ENCODE data around the gene UQCRC2.

Gene UQCRC2

DNA sequence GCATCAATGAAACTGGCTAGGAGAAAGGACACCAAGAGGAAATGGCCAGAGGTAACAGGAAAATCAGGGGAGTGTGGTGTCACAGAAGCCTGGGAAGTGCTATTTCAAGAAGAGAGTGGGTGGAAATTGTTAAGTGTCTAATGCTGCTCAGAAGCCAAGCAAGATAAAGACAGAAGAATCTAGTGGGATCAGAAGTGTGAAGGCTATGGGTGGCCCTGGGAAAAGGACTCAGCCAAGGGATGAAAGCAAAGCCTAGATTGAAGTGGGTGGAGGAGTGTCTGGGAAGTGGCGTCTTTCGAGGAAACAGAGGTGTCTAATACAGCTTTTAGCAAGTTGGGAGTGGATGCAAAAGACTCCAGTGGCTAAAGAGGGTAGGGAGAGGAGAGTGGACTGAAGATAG lies 34.3 kb downstream of the UQCRC2 start:
- ChIA-PET POLR2A (no interaction called here), CTCF (interaction anchor here (7.8 kb wide), 1 partner anchor 91 kb away, joined by 71 read pairs; no protein-coding TSS in a partner anchor)
- no peak for DNase-seq (ENCODE audit: extremely low spot score)
- TF ChIP-seq CTCF (IDR thresholded peaks at IDR 0.05; ENCODE audit: control extremely low read depth, extremely low read depth, low read depth, missing control alignments): no peak

DNA sequence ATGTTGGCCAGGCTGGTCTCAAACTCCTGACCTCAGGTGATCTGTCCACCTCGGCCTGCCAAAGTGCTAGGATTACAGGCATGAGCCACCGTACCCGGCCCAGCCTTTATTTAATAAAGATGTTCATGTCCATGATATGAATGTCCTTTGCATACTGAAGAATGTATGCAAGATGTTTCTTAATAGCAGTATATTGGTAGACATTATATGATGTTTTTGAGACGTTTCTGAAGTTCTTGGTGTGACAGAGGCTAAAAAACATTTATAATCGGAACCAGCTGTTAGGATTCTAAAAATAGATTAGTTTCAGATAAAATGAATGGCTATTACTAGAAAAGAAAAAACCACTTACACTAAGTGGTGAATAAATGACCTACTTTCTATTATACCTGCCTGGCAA lies 36.0 kb downstream of the UQCRC2 start:
- ChIA-PET POLR2A (no interaction called here), CTCF (interaction anchor here (1.4 to 7.8 kb wide), 6 partner anchors 9 to 90 kb away, joined by 3 to 71 read pairs (median 14); no protein-coding TSS in a partner anchor)
- TF ChIP-seq CTCF (IDR thresholded peaks at IDR 0.05; ENCODE audit: control extremely low read depth, extremely low read depth, low read depth, missing control alignments): no peak
- no peak for DNase-seq (ENCODE audit: extremely low spot score)

- POLR2A ChIA-PET: no interaction called here
- CTCF ChIA-PET: interaction anchor here (1.4 to 7.8 kb wide), 9 partner anchors 9 to 332 kb away, joined by 3 to 71 read pairs (median 6); no protein-coding TSS in a partner anchor
- TF ChIP-seq CTCF (IDR thresholded peaks at IDR 0.05; ENCODE audit: control extremely low read depth, extremely low read depth, low read depth, missing control alignments): no peak
- DNase-seq (ENCODE audit: extremely low spot score): no peak
These were observed 36.6 kb downstream of the UQCRC2 start for GRCh38 chr16:21989751-21990150.

- POLR2A ChIA-PET: no interaction called here
- no peak for TF ChIP-seq CTCF (IDR thresholded peaks at IDR 0.05; ENCODE audit: control extremely low read depth, extremely low read depth, low read depth, missing control alignments)
- CTCF ChIA-PET: interaction anchor here (1.4 to 7.8 kb wide), 12 partner anchors 9 to 333 kb away, joined by 3 to 71 read pairs (median 6); no protein-coding TSS in a partner anchor
- DNase-seq (ENCODE audit: extremely low spot score): no peak
These were observed 37.3 kb downstream of the UQCRC2 start for GRCh38 chr16:21990381-21990944.

GRCh38 chr16:21991621-21992020 lies 38.5 kb downstream of the UQCRC2 start:
- POLR2A ChIA-PET: no interaction called here
- CTCF ChIA-PET: interaction anchor here (1.4 to 7.8 kb wide), 11 partner anchors 8 to 334 kb away, joined by 3 to 71 read pairs (median 5); no protein-coding TSS in a partner anchor
- DNase-seq (ENCODE audit: extremely low spot score): no peak
- TF ChIP-seq CTCF (IDR thresholded peaks at IDR 0.05; ENCODE audit: control extremely low read depth, extremely low read depth, low read depth, missing control alignments): no peak

DNA sequence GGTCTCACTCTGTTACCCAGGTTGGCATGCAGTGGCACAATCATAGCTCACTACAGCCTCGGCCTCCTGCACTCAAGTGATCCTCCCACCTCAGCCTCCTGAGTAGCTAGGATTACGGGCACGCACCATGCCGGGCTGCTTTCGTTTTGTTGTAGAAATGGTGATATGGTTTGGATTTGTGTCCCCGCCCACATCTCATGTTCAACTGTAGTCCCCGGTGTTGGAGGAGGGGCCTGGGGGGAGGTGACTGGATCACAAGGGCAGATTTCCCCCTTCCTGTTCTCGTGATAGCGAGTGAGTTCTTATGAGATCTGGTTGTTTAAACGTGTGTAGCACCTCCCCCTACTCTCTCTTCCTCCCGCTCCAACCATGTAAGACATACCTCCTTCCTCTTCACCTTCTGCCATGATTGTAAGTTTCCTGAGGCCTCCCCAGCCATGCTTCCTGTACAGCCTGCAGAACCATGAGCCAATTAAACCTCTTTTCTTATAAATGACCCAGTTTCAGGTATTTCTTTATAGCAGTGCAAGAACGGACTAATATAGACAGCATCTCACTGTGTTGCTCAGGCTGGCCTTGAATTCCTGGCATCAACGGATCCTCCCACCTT lies 41.8 kb downstream of the UQCRC2 start:
- POLR2A ChIA-PET: no interaction called here
- CTCF ChIA-PET: interaction anchor here (1.1 to 15.7 kb wide), 3 partner anchors 77 to 84 kb away, joined by 3 to 313 read pairs (median 71); no protein-coding TSS in a partner anchor
- no peak for DNase-seq (ENCODE audit: extremely low spot score)
- TF ChIP-seq CTCF (IDR thresholded peaks at IDR 0.05; ENCODE audit: control extremely low read depth, extremely low read depth, low read depth, missing control alignments): no peak

All from GM10248 (cell line).